ENCODE measurements around the gene VKORC1. TPM values are rescaled to one million over a fixed set of nuclear protein-coding genes. Genes with fewer than 3 reads are reported as not detected.

VKORC1 gene
- total and polyA plus RNA-seq, 2 experiments from 2014 or later: 89.6 to 100 TPM

- TF ChIP-seq ZNF462 (CRISPR knock-in tag; IDR thresholded peaks at IDR 0.05): no peak
These were observed 23.0 kb upstream of the VKORC1 start, which contains the start of gene KAT8 (continued) for GRCh38 chr16:31117384-31118222.

DNA sequence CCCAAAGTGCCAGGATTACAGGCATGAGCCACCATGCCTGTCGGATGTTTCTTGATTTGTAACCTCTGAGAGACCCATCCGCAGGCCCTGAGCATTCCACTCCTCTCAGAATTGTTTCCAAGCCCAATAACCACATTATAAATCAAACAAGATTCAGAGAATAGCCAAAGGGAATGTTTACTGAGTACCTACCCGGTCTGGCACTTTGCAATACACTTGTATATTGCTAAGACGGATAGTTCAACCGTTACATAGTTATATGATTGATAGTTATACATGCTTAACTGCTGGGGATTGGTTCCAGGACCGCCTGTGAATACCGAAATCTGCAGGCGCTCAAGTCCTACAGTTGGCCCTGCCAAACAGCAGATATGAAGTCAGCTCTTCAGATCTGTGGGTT, 19.9 kb upstream of the VKORC1 start:
- Histone ChIP-seq H3K79me2 (replicated peaks; ENCODE audit: insufficient read depth) (peaks cover 16% of the 10 kb centered on the region), H2AFZ (no peak overlapping the region), H4K20me1 (replicated peaks; ENCODE audit: insufficient read depth) (peaks cover 17% of the 10 kb centered on the region), H3K4me2 (no peak overlapping the region), H3K36me3 (ENCODE audit: insufficient read depth) (no peaks in the 10 kb centered on the region), H3K27ac (ENCODE audit: low read depth) (no peak overlapping the region), H3F3A (replicated peaks; ENCODE audit: low read depth) (peaks cover 19% of the 10 kb centered on the region; the same call in 1 of the 2 replicates), H3K4me1 (ENCODE audit: insufficient read depth) (peaks cover 7% of the 10 kb centered on the region), H3K4me3 (no peak overlapping the region), H3K9me2 (ENCODE audit: insufficient read depth) (no peaks in the 10 kb centered on the region), H3K27me3 (ENCODE audit: insufficient read depth) (no peaks in the 10 kb centered on the region)
- peaks cover 9% of the 10 kb centered on the region for H3K4me1 Mint-ChIP-seq
- H3K4me3 Mint-ChIP-seq: no peak overlapping the region; the same call in 2 of the 3 replicates
- peaks cover 46% of the 10 kb centered on the region for H3K36me3 Mint-ChIP-seq (ENCODE audit: low read depth)
- ATAC-seq: no peak
- no peak for DNase-seq (ENCODE audit: low spot score)
- H3K27ac Mint-ChIP-seq: no peak overlapping the region
- peaks cover 2% of the 10 kb centered on the region; the same call in 1 of the 3 replicates for H3K9me3 Mint-ChIP-seq
- peaks cover 16% of the 10 kb centered on the region for H3K27me3 Mint-ChIP-seq (ENCODE audit: insufficient read depth, low read depth, poor library complexity)
- TF ChIP-seq CREB1 (CRISPR knock-in tag; IDR thresholded peaks at IDR 0.05; ENCODE audit: low read depth): no peak
- TF ChIP-seq, protein P1, sequence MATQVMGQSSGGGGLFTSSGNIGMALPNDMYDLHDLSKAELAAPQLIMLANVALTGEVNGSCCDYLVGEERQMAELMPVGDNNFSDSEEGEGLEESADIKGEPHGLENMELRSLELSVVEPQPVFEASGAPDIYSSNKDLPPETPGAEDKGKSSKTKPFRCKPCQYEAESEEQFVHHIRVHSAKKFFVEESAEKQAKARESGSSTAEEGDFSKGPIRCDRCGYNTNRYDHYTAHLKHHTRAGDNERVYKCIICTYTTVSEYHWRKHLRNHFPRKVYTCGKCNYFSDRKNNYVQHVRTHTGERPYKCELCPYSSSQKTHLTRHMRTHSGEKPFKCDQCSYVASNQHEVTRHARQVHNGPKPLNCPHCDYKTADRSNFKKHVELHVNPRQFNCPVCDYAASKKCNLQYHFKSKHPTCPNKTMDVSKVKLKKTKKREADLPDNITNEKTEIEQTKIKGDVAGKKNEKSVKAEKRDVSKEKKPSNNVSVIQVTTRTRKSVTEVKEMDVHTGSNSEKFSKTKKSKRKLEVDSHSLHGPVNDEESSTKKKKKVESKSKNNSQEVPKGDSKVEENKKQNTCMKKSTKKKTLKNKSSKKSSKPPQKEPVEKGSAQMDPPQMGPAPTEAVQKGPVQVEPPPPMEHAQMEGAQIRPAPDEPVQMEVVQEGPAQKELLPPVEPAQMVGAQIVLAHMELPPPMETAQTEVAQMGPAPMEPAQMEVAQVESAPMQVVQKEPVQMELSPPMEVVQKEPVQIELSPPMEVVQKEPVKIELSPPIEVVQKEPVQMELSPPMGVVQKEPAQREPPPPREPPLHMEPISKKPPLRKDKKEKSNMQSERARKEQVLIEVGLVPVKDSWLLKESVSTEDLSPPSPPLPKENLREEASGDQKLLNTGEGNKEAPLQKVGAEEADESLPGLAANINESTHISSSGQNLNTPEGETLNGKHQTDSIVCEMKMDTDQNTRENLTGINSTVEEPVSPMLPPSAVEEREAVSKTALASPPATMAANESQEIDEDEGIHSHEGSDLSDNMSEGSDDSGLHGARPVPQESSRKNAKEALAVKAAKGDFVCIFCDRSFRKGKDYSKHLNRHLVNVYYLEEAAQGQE (IDR thresholded peaks at IDR 0.05; ENCODE audit: unreplicated experiment): no peak
- no peak for TF ChIP-seq ZNF331 (CRISPR knock-in tag; IDR thresholded peaks at IDR 0.05; ENCODE audit: low read depth)
- TF ChIP-seq ZNF114 (CRISPR knock-in tag; IDR thresholded peaks at IDR 0.05): no peak
- TF ChIP-seq POLR2AphosphoS5 (IDR thresholded peaks at IDR 0.05; ENCODE audit: low read depth): no peak
- TF ChIP-seq STAT1 (IDR thresholded peaks at IDR 0.05; ENCODE audit: unreplicated experiment): no peak
- no peak for TF ChIP-seq EZH2 (IDR thresholded peaks at IDR 0.05; ENCODE audit: low read depth, unreplicated experiment)

Data from GM23338 (cell line).